HG02884 (cell line): ENCODE measurements around the gene USP25.
A peak's percentile ranks its signal among the peaks of the same experiment; 100 is the strongest.
"Not testable (repeated sequence)": the region's sequence is repeated elsewhere in the genome, so short reads cannot be mapped to it uniquely, and the experiment has no call there.

Source experiments
- ATAC-seq: cut with Tn5 transposase; IDR thresholded peaks from one replicate; pipeline ENCODE4 v1.9.1; 2021; ENCODE audit warnings: mild to moderate bottlenecking, moderate library complexity; ENCODE audit not compliant: unreplicated experiment

The USP25 gene

GRCh38 chr21:15730484-15731242, 881 bp downstream of the USP25 start:
- ATAC-seq, result no peak

- ATAC-seq, result no peak
These were observed 1.4 kb downstream of the USP25 start for GRCh38 chr21:15731243-15731613.

GRCh38 chr21:15732290-15732995, 2.7 kb downstream of the USP25 start:
- peak; percentile 56 for ATAC-seq

GRCh38 chr21:15732996-15733329, 3.2 kb downstream of the USP25 start:
- no peak for ATAC-seq

GRCh38 chr21:15735409-15735808, 5.6 kb downstream of the USP25 start:
- ATAC-seq, result no peak

GRCh38 chr21:15735931-15736330, 6.1 kb downstream of the USP25 start:
- ATAC-seq, result not testable (repeated sequence)

- ATAC-seq, result not testable (repeated sequence)
These were observed 9.0 kb downstream of the USP25 start for GRCh38 chr21:15738779-15739178.

- no peak for ATAC-seq
These were observed 10.6 kb downstream of the USP25 start for GRCh38 chr21:15740383-15740782.

GRCh38 chr21:15741510-15741909, 11.7 kb downstream of the USP25 start:
- ATAC-seq, result no peak

- no peak for ATAC-seq
These were observed 12.4 kb downstream of the USP25 start for GRCh38 chr21:15742052-15742670.

- ATAC-seq, result no peak
These were observed 12.9 kb downstream of the USP25 start for GRCh38 chr21:15742694-15743093.

GRCh38 chr21:15743593-15743992, 13.8 kb downstream of the USP25 start:
- ATAC-seq, result no peak

GRCh38 chr21:15744926-15745325, 15.1 kb downstream of the USP25 start:
- no peak for ATAC-seq

- ATAC-seq, result no peak
These were observed 18.8 kb downstream of the USP25 start for GRCh38 chr21:15748586-15748985.

- no peak for ATAC-seq
These were observed 19.5 kb downstream of the USP25 start for GRCh38 chr21:15749082-15749860.

GRCh38 chr21:15749861-15750159, 20.0 kb downstream of the USP25 start:
- ATAC-seq, result no peak

- ATAC-seq, result no peak
These were observed 21.3 kb downstream of the USP25 start for GRCh38 chr21:15751037-15751436.

GRCh38 chr21:15751546-15751945, 21.8 kb downstream of the USP25 start:
- no peak for ATAC-seq

GRCh38 chr21:15752763-15753407, 23.1 kb downstream of the USP25 start:
- ATAC-seq, result no peak

GRCh38 chr21:15753741-15754140, 24.0 kb downstream of the USP25 start:
- no peak for ATAC-seq

GRCh38 chr21:15754640-15755039, 24.9 kb downstream of the USP25 start:
- no peak for ATAC-seq
